A673 (cell line): ENCODE results near the gene BMPR1B.

Source experiments
- CTCF ChIP-seq: fragments of 300-800, 200-600 bp; sonication (generic); conservative IDR thresholded peaks from 2 replicates; pipeline ENCODE4 v1.5.1; 2017; ENCODE audit warnings: low read depth, mild to moderate bottlenecking, antibody characterized with exemption, low read length, moderate library complexity, mixed read lengths
- EZH2 ChIP-seq: fragments of 200-600 bp; sonication (generic); IDR thresholded peaks from 2 replicates; pipeline ENCODE4 v1.6.1; 2017; ENCODE audit warnings: borderline replicate concordance, low read depth, mild to moderate bottlenecking, mixed read lengths, antibody characterized with exemption, low read length; ENCODE audit not compliant: poor library complexity, severe bottlenecking

GRCh38 chr4:94724016-94724790, 33.6 kb upstream of the BMPR1B start:
- TF ChIP-seq CTCF (no peak), EZH2 (no peak)
